Gastroesophageal sphincter (tissue), 4 donors: ENCODE measurements around the gene FAM120A. TPM values are rescaled to one million over a fixed set of nuclear protein-coding genes. Genes with fewer than 3 reads are reported as not detected.
A peak's percentile ranks its signal among the peaks of the same experiment; 100 is the strongest.

Experiments used
- ATAC-seq: fragments of 150-250 bp; one replicate; pipeline ENCODE4 v1.9.1; 2016; ENCODE audit warnings: mild to moderate bottlenecking, moderate library complexity
- H3K27ac ChIP-seq, 4 donors: fragments of 200-600 bp; sonication (generic) in 3 of 4; 1 replicate in 3 of 4; 2 replicates in 1 of 4; pipeline ENCODE4 v1.5.1; 2016 to 2019
- H3K27me3 ChIP-seq: fragments of 200-600 bp; sonication (generic); one replicate; pipeline ENCODE4 v1.5.1; 2019
- H3K36me3 ChIP-seq, 2 donors: fragments of 200-600 bp; sonication (generic); one replicate each; pipeline ENCODE4 v1.5.1; 2019; ENCODE audit warnings: control low read depth in 1 of 2
- H3K4me1 ChIP-seq, 3 donors: fragments of 200-600 bp; sonication (generic); 1 replicate in 2 of 3; 2 replicates in 1 of 3; pipeline ENCODE4 v1.5.1; 2016 to 2019; ENCODE audit warnings: control low read depth in 2 of 3
- H3K4me3 ChIP-seq, 2 donors: fragments of 200-600 bp; sonication (generic); one replicate each; pipeline ENCODE4 v1.5.1; 2019; ENCODE audit warnings: mild to moderate bottlenecking in 1 of 2, moderate library complexity in 1 of 2
- H3K9me3 ChIP-seq, 3 donors: fragments of 200-600 bp; sonication (generic); one replicate each; pipeline ENCODE4 v1.5.1; 2017 to 2019; ENCODE audit warnings: control low read depth in 2 of 3
- CTCF ChIP-seq, 4 experiments: fragments of 200-600 bp in 2 of 4; fragments of 450-650 bp in 2 of 4; sonication (generic) in 1 of 4; IDR thresholded peaks; one replicate each; pipeline ENCODE4 v1.5.1; 2017 to 2019; ENCODE audit warnings: antibody characterized with exemption in 4 of 4, mild to moderate bottlenecking in 2 of 4, moderate library complexity in 2 of 4
- EP300 ChIP-seq: sonication (generic); formaldehyde crosslinking; IDR thresholded peaks from one replicate; pipeline ENCODE4 v1.6.1; 2017; ENCODE audit warnings: antibody characterized with exemption, mild to moderate bottlenecking
- POLR2A ChIP-seq, 2 donors: fragments of 450-650 bp; IDR thresholded peaks; one replicate each; pipeline ENCODE4 v1.6.1; 2017; ENCODE audit warnings: antibody characterized with exemption in 2 of 2, mild to moderate bottlenecking in 2 of 2, moderate library complexity in 1 of 2
- POLR2AphosphoS5 ChIP-seq: sonication (generic); formaldehyde crosslinking; IDR thresholded peaks from one replicate; pipeline ENCODE4 v1.6.1; 2017; ENCODE audit warnings: antibody characterized with exemption
- WGBS, 2 donors: methylation state at CpG; one replicate each; pipeline ENCODE4 v1.1.5; 2018; ENCODE audit warnings: low coverage in 1 of 2; 5-methylcytosine and 5-hydroxymethylcytosine counted together
- total RNA-seq, 4 donors: library from RNA; depleted of rRNA; stranded (reverse); fragments of >200 nt; gene quantifications; one replicate each; pipeline ENCODE4 v1.1.0, GENCODE V29; 2016

Gene FAM120A
- total RNA-seq, 4 donors from 2014 or later, result 68.6 to 116 (median 75.7) TPM

GRCh38 chr9:93575796-93576257 lies 124.3 kb downstream of the FAM120A start:
- Histone ChIP-seq H3K27me3 (no peaks in the 10 kb centered on the region), H3K27ac (peak overlapping the region; percentile 93 to 96 (median 94)), H3K4me3 (peak overlapping the region; percentile 91 to 93), H3K36me3 (no peaks in the 10 kb centered on the region), H3K9me3 (no peaks in the 10 kb centered on the region), H3K4me1 (peaks cover 0 to 53% (median 40%) of the 10 kb centered on the region in 3 donors)
- peak; percentile 10 for TF ChIP-seq POLR2AphosphoS5
- no peak for TF ChIP-seq CTCF (IDR thresholded peaks at IDR 0.05)
- ATAC-seq, result peak; percentile 45
- 0 to 1% methylated on average over 7 to 19 of the region's 26 CpGs for WGBS, 2 donors

- ATAC-seq, result peak; percentile 58
- H3K4me3 ChIP-seq, result peak within 1 kb of the TSS; percentile 91 to 93
- H3K36me3 ChIP-seq, result no peaks in the 10 kb centered on the region
- 0% methylated on average over 1 of the region's 140 CpGs; no CpG with 5 or more reads in 1 of the 2 donors for WGBS, 2 donors
- H3K27me3 ChIP-seq, result no peaks in the 10 kb centered on the region
- no peak for TF ChIP-seq CTCF (IDR thresholded peaks at IDR 0.05)
- no peak for TF ChIP-seq EP300
- TF ChIP-seq POLR2A (IDR thresholded peaks at IDR 0.05), result peak in 1 of 2 donors; percentile 61
- TF ChIP-seq POLR2AphosphoS5, result no peak
- H3K27ac ChIP-seq, result peak within 1 kb of the TSS; percentile 93 to 96 (median 94)
- peaks cover 0 to 60% (median 45%) of the 10 kb centered on the region in 3 donors for H3K4me1 ChIP-seq
- no peaks in the 10 kb centered on the region for H3K9me3 ChIP-seq
Observed at GRCh38 chr9:93576258-93577077, 125.0 kb downstream of the FAM120A start, which contains the start of gene PHF2. PHF2 (plus strand) TSS chr9:93576584; CDS start chr9:93576774, 190 bp downstream.

GRCh38 chr9:93577078-93577974 lies 125.8 kb downstream of the FAM120A start:
- peak; percentile 24 for ATAC-seq
- Histone ChIP-seq H3K36me3 (no peaks in the 10 kb centered on the region), H3K27ac (peak overlapping the region; percentile 54 to 96 (median 94)), H3K9me3 (no peaks in the 10 kb centered on the region), H3K4me1 (peaks cover 0 to 68% (median 45%) of the 10 kb centered on the region in 3 donors), H3K27me3 (no peaks in the 10 kb centered on the region), H3K4me3 (peak overlapping the region; percentile 71 to 91)
- no peak for TF ChIP-seq CTCF (IDR thresholded peaks at IDR 0.05)
- WGBS, 2 donors, result 0% methylated on average over 7 of the region's 74 CpGs; no CpG with 5 or more reads in 1 of the 2 donors

- no peak for ATAC-seq
Observed at GRCh38 chr9:93577975-93578682, 126.6 kb downstream of the FAM120A start.

More at GRCh38 chr9:93577975-93578682, 126.6 kb downstream of the FAM120A start:
- H3K4me3 ChIP-seq, result peak overlapping the region; percentile 71 to 91
- peak overlapping the region in 3 of 4 donors; percentile 93 to 96 (median 96) for H3K27ac ChIP-seq
- TF ChIP-seq CTCF (IDR thresholded peaks at IDR 0.05), result no peak
- TF ChIP-seq POLR2AphosphoS5, result no peak
- WGBS, 2 donors, result 50% methylated on average over 2 of the region's 13 CpGs; no CpG with 5 or more reads in 1 of the 2 donors
- peaks cover 0 to 72% (median 45%) of the 10 kb centered on the region in 3 donors for H3K4me1 ChIP-seq
- H3K27me3 ChIP-seq, result no peaks in the 10 kb centered on the region
- no peaks in the 10 kb centered on the region for H3K36me3 ChIP-seq
- no peaks in the 10 kb centered on the region for H3K9me3 ChIP-seq
